Colonic mucosa (tissue), 4 donors: ENCODE data around the gene RPGR. TPM values are rescaled to one million over a fixed set of nuclear protein-coding genes. Genes with fewer than 3 reads are reported as not detected.
A peak's percentile ranks its signal among the peaks of the same experiment; 100 is the strongest.

Experiments used
- DNase-seq: peaks from one replicate; pipeline ENCODE4 v3.0.0-alpha.2; 2020
- H3K27ac ChIP-seq: fragments of 200-600 bp; one replicate; pipeline ENCODE4 v1.8.0; 2021
- H3K27me3 ChIP-seq: fragments of 200-600 bp; one replicate; pipeline ENCODE4 v1.8.0; 2021
- H3K36me3 ChIP-seq: fragments of 200-600 bp; one replicate; pipeline ENCODE4 v1.8.0; 2021
- H3K4me1 ChIP-seq: fragments of 200-600 bp; one replicate; pipeline ENCODE4 v1.8.0; 2021; ENCODE audit warnings: mild to moderate bottlenecking
- H3K4me3 ChIP-seq: fragments of 200-600 bp; one replicate; pipeline ENCODE4 v1.8.0; 2021
- H3K9ac ChIP-seq, 2 donors: one replicate each; pipeline ENCODE4 v1.7.0; 2013; ENCODE audit warnings: control low read depth in 2 of 2, low read depth in 2 of 2, low read length in 2 of 2
- H3K9me3 ChIP-seq: fragments of 200-600 bp; one replicate; pipeline ENCODE4 v1.8.0; 2021
- intact Hi-C: fragments of 100-400 bp; cut with DNase I; formaldehyde crosslinking; loops from one replicate; pipeline ENCODE4 v1.14.1; 2022
- total RNA-seq, 2 donors: library from RNA; stranded (reverse); fragmentation: NEBNext Ultra II Directional in 1 of 2; extraction: Animal tissue kit (Norgen Biotek cat#: 25700) in 1 of 2; gene quantifications; one replicate each; pipeline ENCODE4 v1.2.1, GENCODE V29; 2021
- TF ChIP-seq, protein P1 (sequence below): fragments of 200-600 bp; IDR thresholded peaks from one replicate; pipeline ENCODE4 v1.8.0; 2022; ENCODE audit warnings: antibody characterized with exemption, mild to moderate bottlenecking
- donor health status: healthy.
- donor health status: DM: no; HTN: no; CAD: no.
- donor health status: DM: no; HTN: no; CAD: no.

Gene RPGR
- total RNA-seq, 2 donors from 2014 or later, result 8.3 to 9.8 TPM

DNA sequence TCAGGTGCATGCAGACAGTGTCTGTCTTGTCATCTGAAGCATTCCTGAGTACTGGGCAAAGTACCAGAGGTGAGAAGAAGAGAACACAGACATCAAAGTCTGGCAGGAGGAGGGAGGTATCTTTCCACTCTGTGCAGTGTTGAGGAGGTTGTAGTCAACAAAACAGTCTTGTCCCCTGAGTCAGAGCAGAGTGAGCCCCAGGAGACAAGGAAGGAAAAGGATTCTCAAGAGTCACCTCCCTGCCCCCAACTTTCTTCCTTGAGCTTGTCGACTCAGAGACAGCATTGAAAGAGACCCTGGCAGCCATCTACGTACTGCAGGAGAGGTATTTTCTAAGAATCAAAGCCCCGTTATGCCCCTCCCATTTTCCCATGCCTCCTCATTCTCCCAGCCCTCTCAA is 102.2 kb downstream of the RPGR start:
- H3K9ac ChIP-seq, result no peak overlapping the region
- intact Hi-C loops, result no loop called here
- H3K27ac ChIP-seq, result no peak overlapping the region
- no peaks in the 10 kb centered on the region for H3K36me3 ChIP-seq
- no peaks in the 10 kb centered on the region for H3K4me1 ChIP-seq
- H3K9me3 ChIP-seq, result no peaks in the 10 kb centered on the region
- TF ChIP-seq, protein P1, sequence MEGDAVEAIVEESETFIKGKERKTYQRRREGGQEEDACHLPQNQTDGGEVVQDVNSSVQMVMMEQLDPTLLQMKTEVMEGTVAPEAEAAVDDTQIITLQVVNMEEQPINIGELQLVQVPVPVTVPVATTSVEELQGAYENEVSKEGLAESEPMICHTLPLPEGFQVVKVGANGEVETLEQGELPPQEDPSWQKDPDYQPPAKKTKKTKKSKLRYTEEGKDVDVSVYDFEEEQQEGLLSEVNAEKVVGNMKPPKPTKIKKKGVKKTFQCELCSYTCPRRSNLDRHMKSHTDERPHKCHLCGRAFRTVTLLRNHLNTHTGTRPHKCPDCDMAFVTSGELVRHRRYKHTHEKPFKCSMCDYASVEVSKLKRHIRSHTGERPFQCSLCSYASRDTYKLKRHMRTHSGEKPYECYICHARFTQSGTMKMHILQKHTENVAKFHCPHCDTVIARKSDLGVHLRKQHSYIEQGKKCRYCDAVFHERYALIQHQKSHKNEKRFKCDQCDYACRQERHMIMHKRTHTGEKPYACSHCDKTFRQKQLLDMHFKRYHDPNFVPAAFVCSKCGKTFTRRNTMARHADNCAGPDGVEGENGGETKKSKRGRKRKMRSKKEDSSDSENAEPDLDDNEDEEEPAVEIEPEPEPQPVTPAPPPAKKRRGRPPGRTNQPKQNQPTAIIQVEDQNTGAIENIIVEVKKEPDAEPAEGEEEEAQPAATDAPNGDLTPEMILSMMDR, result no peak
- no peak overlapping the region for H3K4me3 ChIP-seq
- H3K27me3 ChIP-seq, result no peaks in the 10 kb centered on the region
- no peak for DNase-seq

DNA sequence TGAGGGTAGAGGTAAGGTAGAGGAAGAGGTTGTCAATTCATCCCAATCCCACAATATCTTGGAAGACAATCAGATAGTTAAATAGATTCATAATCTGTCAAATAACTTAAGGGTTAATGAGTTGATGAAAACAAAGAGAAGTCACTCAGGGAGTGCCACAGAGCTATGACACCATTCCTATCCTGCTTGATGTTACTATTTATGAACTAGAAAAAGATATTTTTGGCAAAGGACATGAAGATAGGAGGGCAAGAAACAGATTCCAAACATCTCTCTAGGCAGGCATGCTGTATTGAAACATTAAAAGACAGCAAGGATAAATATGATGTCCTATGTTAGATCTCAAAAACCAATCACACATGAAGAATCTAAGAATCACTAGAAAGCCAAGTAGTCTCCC is 103.1 kb downstream of the RPGR start:
- Histone ChIP-seq H3K27me3 (no peaks in the 10 kb centered on the region), H3K9me3 (no peaks in the 10 kb centered on the region), H3K4me3 (no peak overlapping the region), H3K9ac (no peak overlapping the region), H3K27ac (no peak overlapping the region), H3K36me3 (no peaks in the 10 kb centered on the region), H3K4me1 (no peaks in the 10 kb centered on the region)
- TF ChIP-seq, protein P1, result no peak
- intact Hi-C loops, result no loop called here
- DNase-seq, result no peak

DNA sequence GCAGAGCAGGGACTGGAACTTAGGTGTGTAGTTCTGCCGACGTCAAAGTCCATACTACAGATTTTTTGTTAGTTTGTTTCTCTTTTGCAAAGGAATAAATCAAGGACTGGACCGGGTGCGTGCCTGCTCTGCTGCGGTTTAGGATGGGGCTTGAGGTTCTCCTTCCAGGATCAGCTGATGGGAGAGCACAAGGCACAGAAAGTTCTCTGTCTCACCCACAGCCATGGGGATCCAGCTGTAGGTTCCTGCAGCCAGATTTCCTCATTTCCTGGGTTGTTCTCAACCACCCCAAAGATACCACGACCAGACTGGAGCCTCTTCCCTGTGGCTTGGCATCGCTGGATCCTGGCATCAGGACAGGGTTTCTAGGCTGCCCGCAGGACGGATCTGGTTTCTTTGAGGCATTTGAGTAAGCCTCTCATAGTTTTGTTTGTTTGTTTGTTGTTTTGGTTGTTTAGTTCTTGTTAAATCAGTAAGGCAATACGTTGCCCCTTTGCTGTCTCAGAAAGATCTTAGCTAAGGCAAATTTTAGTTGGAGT is 105.8 kb downstream of the RPGR start:
- no peaks in the 10 kb centered on the region for H3K27me3 ChIP-seq
- TF ChIP-seq, protein P1, result no peak
- H3K36me3 ChIP-seq, result no peaks in the 10 kb centered on the region
- H3K27ac ChIP-seq, result no peak overlapping the region
- H3K4me1 ChIP-seq, result no peaks in the 10 kb centered on the region
- intact Hi-C loops, result no loop called here
- H3K4me3 ChIP-seq, result no peak overlapping the region
- no peak for DNase-seq
- no peak overlapping the region for H3K9ac ChIP-seq
- no peaks in the 10 kb centered on the region for H3K9me3 ChIP-seq

DNA sequence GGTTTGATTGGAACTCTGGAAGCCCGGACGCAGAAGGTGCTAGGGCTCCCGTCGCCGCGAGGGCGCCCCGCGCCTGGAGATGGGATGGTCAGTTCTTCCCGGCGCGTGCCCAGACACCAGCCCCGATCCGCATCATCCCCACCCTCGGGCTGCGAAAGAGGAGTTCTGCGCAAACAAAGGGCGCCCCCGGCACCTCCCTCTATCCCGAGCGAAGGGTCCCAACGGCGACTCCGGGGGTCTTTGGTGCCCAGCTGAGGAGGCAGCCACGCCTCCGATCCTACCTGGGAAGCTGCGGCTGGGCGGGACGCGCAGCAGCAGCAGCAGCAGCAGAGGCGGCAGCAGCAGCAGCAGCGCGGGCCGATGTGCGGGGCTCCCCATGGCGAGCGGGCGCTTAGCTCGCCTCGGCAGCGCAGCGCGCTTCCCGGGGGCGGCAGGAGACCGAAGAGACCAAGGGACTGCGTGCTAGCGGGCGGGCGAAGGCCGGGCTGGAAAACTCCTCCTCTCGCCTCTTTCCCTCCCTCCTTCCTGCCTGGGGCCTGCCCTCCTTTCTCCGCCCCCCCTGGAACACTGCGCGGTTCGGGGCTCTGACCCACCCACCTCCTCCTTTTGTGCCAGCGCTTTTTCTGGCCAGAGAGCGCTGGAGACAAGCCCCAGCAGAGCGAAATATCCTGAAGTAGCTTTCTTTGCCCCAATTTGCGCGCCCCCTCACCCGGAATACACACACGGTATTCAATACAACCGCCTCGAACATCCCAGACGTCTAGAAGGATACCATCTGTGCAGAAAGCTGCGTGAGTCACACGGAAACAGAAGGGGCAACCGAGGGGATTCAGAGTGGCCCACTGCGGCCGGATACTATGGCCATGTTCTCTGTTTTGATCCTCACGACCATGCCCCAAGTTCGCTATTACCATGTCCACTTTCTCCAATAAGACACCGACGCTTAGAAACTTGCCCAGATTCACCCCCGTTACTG is 106.6 kb downstream of the RPGR start, which contains the start of gene SRPX:
SRPX (minus strand) TSS at position 457 of the 976 bp plus-strand sequence; CDS start at position 378, 79 bp downstream.
- H3K9me3 ChIP-seq, result no peaks in the 10 kb centered on the region
- H3K4me1 ChIP-seq, result no peaks in the 10 kb centered on the region
- H3K36me3 ChIP-seq, result no peaks in the 10 kb centered on the region
- TF ChIP-seq, protein P1, result no peak
- H3K4me3 ChIP-seq, result peak within 1 kb of the TSS; percentile 32
- DNase-seq, result peak; percentile 22
- no peaks in the 10 kb centered on the region for H3K27me3 ChIP-seq
- H3K9ac ChIP-seq, result peak within 1 kb of the TSS in 1 of 2 donors; percentile 41
- intact Hi-C loops, result no loop called here
- no peak within 1 kb of the TSS for H3K27ac ChIP-seq

DNA sequence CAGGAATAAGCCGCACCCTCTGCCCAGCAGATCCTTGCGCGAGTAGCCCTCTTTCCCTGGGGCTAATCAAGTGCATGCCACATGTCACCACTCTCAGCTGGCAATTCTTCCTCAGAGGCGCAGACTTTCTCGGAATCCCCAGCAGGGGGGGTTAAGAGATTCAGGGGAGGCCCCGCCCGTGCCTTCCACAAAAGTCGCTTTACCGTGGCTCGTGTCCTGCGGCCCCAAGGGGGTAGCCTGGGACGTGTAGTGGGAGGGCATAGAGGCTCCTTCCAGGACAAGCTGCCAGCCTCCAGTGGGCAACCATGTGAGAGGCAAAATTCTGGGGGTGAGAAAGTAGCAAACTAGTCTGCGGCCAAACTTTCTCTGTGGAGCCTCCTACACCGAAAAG is 107.3 kb downstream of the RPGR start:
- Histone ChIP-seq H3K4me1 (no peaks in the 10 kb centered on the region), H3K27ac (no peak overlapping the region), H3K4me3 (peak overlapping the region; percentile 32), H3K9ac (peak overlapping the region in 1 of 2 donors; percentile 41), H3K27me3 (no peaks in the 10 kb centered on the region), H3K9me3 (no peaks in the 10 kb centered on the region), H3K36me3 (no peaks in the 10 kb centered on the region)
- intact Hi-C loops, result no loop called here
- TF ChIP-seq, protein P1, result no peak
- DNase-seq, result peak; percentile 53

Other genes starting within 250 kb of the RPGR start
- gene SRPX, start 106.6 kb downstream of the RPGR start, total RNA-seq, result 10 to 100 TPM in 1 of 2 donors, 1 to 10 TPM in 1; 7.6 to 15.9 TPM
- 10 to 100 TPM in 1 of 2 donors, 1 to 10 TPM in 1; 2.6 to 10.2 TPM for gene OTC, start 25.1 kb upstream of the RPGR start, total RNA-seq
- 10 to 100 TPM; 66.1 to 91.5 TPM for gene TSPAN7, start 234.0 kb upstream of the RPGR start, total RNA-seq